ENCODE data around the gene ARL14EP.

ARL14EP gene

GRCh38 chr11:30304620-30305019, 18.3 kb upstream of the ARL14EP start:
- FAIRE-seq = no peak
- TF ChIP-seq POLR2A (IDR thresholded peaks at IDR 0.05; ENCODE audit: low read depth, low read length) (no peak), TAF1 (IDR thresholded peaks at IDR 0.05; ENCODE audit: borderline replicate concordance, low read depth, low read length) (no peak), POLR2AphosphoS5 (IDR thresholded peaks at IDR 0.05; ENCODE audit: low read depth, low read length) (no peak)
- no peak for DNase-seq (ENCODE audit: insufficient read length)

- no peak for DNase-seq (ENCODE audit: insufficient read length)
- TF ChIP-seq TAF1 (IDR thresholded peaks at IDR 0.05; ENCODE audit: borderline replicate concordance, low read depth, low read length) (no peak), POLR2A (IDR thresholded peaks at IDR 0.05; ENCODE audit: low read depth, low read length) (no peak), POLR2AphosphoS5 (IDR thresholded peaks at IDR 0.05; ENCODE audit: low read depth, low read length) (no peak)
These were observed 12.3 kb upstream of the ARL14EP start for GRCh38 chr11:30310623-30311022.

GRCh38 chr11:30311189-30311588, 11.7 kb upstream of the ARL14EP start:
- TF ChIP-seq POLR2A (IDR thresholded peaks at IDR 0.05; ENCODE audit: low read depth, low read length) = no peak
- no peak for TF ChIP-seq POLR2AphosphoS5 (IDR thresholded peaks at IDR 0.05; ENCODE audit: low read depth, low read length)
- no peak for TF ChIP-seq TAF1 (IDR thresholded peaks at IDR 0.05; ENCODE audit: borderline replicate concordance, low read depth, low read length)
- DNase-seq (ENCODE audit: insufficient read length) = no peak
- no peak for FAIRE-seq

More at GRCh38 chr11:30310623-30311022, 12.3 kb upstream of the ARL14EP start:
- peak; percentile 78 for FAIRE-seq

GRCh38 chr11:30312243-30312642, 10.7 kb upstream of the ARL14EP start:
- peak; percentile 62 for FAIRE-seq
- TF ChIP-seq POLR2AphosphoS5 (IDR thresholded peaks at IDR 0.05; ENCODE audit: low read depth, low read length) (no peak), POLR2A (IDR thresholded peaks at IDR 0.05; ENCODE audit: low read depth, low read length) (no peak), TAF1 (IDR thresholded peaks at IDR 0.05; ENCODE audit: borderline replicate concordance, low read depth, low read length) (no peak)
- DNase-seq (ENCODE audit: insufficient read length) = no peak

DNA sequence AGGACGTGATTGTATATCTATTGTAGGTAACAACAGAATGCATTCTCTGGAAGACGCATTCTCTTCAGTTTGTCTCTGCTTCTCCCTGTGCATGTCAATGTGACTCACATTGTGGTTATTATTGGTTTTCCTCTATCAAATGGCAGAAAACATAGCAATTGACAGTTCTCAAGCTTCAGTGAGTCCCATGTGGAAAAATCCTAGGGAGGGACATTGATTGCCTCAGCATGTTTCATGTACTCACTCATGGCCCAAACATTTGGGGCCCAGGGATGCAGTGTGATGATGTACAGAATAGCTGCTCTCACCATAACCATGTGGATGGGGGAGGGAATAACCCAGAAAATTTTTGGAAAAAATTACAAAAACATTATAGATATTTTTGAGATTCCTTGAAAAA, 9.3 kb upstream of the ARL14EP start:
- TF ChIP-seq TAF1 (IDR thresholded peaks at IDR 0.05; ENCODE audit: borderline replicate concordance, low read depth, low read length) = no peak
- no peak for TF ChIP-seq POLR2AphosphoS5 (IDR thresholded peaks at IDR 0.05; ENCODE audit: low read depth, low read length)
- no peak for TF ChIP-seq POLR2A (IDR thresholded peaks at IDR 0.05; ENCODE audit: low read depth, low read length)
- FAIRE-seq (no peak), DNase-seq (ENCODE audit: insufficient read length) (no peak)

GRCh38 chr11:30314625-30315024, 8.3 kb upstream of the ARL14EP start:
- no peak for DNase-seq (ENCODE audit: insufficient read length)
- peak; percentile 42 for FAIRE-seq
- no peak for TF ChIP-seq POLR2A (IDR thresholded peaks at IDR 0.05; ENCODE audit: low read depth, low read length)

DNA sequence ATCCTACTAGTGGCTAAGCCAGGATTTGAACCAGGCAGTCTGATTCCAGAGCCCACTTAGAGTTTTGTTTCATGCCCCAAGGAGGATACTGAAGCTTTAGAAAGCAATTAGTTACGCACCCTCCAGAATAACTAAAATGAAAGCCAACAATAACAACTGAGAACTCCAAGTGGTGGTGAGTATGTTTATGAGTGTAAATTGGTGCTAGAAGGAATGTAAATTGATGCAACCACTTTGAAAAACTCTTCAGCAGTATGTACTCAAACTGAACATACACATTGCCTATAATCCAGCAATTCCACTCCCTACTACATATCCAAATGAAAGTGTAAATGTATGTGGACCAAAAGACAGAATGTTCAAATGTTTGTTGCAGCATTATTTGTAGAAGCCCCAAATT, 6.7 kb upstream of the ARL14EP start:
- FAIRE-seq = peak; percentile 80
- no peak for DNase-seq (ENCODE audit: insufficient read length)
- TF ChIP-seq POLR2A (IDR thresholded peaks at IDR 0.05; ENCODE audit: low read depth, low read length) (no peak), POLR2AphosphoS5 (IDR thresholded peaks at IDR 0.05; ENCODE audit: low read depth, low read length) (no peak), TAF1 (IDR thresholded peaks at IDR 0.05; ENCODE audit: borderline replicate concordance, low read depth, low read length) (no peak)

DNA sequence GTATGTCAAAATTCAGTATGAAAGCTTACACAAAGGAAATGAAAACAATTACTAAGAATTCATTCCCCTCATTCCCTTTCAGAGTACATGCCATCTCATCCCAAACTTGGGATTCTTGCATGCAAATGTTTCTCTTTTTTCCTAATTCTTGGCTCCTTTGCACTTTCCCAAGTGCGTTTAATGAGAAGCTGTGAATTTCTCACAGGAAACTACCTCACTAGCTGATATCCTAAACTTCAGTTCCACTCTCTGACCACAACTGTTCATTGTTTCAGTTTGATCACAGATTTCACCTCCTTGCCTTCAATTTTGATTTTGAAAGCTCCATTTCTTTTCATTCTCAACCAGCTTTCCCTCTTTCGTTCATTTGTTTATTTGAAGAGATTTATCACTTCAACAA, 5.9 kb upstream of the ARL14EP start:
- peak; percentile 93 for FAIRE-seq
- DNase-seq (ENCODE audit: insufficient read length) = no peak
- TF ChIP-seq POLR2A (IDR thresholded peaks at IDR 0.05; ENCODE audit: low read depth, low read length) (no peak), POLR2AphosphoS5 (IDR thresholded peaks at IDR 0.05; ENCODE audit: low read depth, low read length) (no peak), TAF1 (IDR thresholded peaks at IDR 0.05; ENCODE audit: borderline replicate concordance, low read depth, low read length) (no peak)

- FAIRE-seq (no peak), DNase-seq (ENCODE audit: insufficient read length) (no peak)
- TF ChIP-seq POLR2A (IDR thresholded peaks at IDR 0.05; ENCODE audit: low read depth, low read length) = no peak
- TF ChIP-seq POLR2AphosphoS5 (IDR thresholded peaks at IDR 0.05; ENCODE audit: low read depth, low read length) = no peak
- no peak for TF ChIP-seq TAF1 (IDR thresholded peaks at IDR 0.05; ENCODE audit: borderline replicate concordance, low read depth, low read length)
These were observed 1.6 kb upstream of the ARL14EP start for GRCh38 chr11:30321321-30321720.

DNA sequence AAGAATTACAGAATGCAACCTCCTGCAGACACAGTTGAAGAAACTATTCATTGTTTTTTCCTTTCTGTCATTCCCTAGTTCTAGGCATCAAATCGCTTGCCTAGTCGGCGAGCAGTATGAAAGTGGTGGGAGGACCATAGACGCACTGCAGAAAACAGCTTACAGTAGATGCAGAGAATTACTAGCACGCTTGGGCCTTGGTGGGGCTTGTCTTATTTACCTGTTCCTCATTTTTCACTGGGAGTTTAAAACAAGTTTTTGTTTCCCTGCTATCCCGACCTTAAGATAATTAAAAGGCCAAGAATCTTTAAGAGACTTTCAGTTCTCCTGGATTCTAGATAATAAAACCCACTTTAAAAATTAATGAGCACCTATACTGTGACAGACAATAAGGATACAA, 713 bp upstream of the ARL14EP start:
- TF ChIP-seq TAF1 (IDR thresholded peaks at IDR 0.05; ENCODE audit: borderline replicate concordance, low read depth, low read length) (no peak), POLR2AphosphoS5 (IDR thresholded peaks at IDR 0.05; ENCODE audit: low read depth, low read length) (no peak), POLR2A (IDR thresholded peaks at IDR 0.05; ENCODE audit: low read depth, low read length) (no peak)
- DNase-seq (ENCODE audit: insufficient read length) (no peak), FAIRE-seq (peak; percentile 67)

- FAIRE-seq (no peak), DNase-seq (ENCODE audit: insufficient read length) (no peak)
- TF ChIP-seq TAF1 (IDR thresholded peaks at IDR 0.05; ENCODE audit: borderline replicate concordance, low read depth, low read length) (no peak), POLR2AphosphoS5 (IDR thresholded peaks at IDR 0.05; ENCODE audit: low read depth, low read length) (no peak), POLR2A (IDR thresholded peaks at IDR 0.05; ENCODE audit: low read depth, low read length) (no peak)
These were observed 3.3 kb downstream of the ARL14EP start for GRCh38 chr11:30326114-30326778.

DNA sequence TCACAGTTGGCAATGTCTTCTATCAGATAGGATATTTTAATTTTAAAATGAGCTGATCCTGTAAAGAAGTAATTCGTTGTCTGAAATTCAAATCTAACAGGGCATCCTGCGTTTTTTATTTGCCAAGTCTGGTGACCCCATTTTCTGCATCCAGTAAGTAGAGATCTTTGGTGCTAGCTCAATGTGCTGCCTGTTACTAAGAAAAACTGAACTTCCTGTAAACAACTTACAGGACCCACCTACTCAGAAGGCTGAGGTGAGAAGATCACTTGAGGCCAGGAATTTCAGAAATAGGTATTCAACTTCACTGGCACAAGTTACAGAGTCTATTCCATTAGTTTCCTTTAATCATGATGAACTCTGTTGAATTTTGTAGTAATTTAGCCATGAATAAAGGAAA, 4.0 kb downstream of the ARL14EP start:
- FAIRE-seq (no peak), DNase-seq (ENCODE audit: insufficient read length) (no peak)
- TF ChIP-seq POLR2A (IDR thresholded peaks at IDR 0.05; ENCODE audit: low read depth, low read length) = no peak
- no peak for TF ChIP-seq POLR2AphosphoS5 (IDR thresholded peaks at IDR 0.05; ENCODE audit: low read depth, low read length)
- TF ChIP-seq TAF1 (IDR thresholded peaks at IDR 0.05; ENCODE audit: borderline replicate concordance, low read depth, low read length) = no peak

All from GM12892 (cell line).